ENCODE measurements around the gene APP.
"Not testable (repeated sequence)": the region's sequence is repeated elsewhere in the genome, so short reads cannot be mapped to it uniquely, and the experiment has no call there.

The APP gene

DNA sequence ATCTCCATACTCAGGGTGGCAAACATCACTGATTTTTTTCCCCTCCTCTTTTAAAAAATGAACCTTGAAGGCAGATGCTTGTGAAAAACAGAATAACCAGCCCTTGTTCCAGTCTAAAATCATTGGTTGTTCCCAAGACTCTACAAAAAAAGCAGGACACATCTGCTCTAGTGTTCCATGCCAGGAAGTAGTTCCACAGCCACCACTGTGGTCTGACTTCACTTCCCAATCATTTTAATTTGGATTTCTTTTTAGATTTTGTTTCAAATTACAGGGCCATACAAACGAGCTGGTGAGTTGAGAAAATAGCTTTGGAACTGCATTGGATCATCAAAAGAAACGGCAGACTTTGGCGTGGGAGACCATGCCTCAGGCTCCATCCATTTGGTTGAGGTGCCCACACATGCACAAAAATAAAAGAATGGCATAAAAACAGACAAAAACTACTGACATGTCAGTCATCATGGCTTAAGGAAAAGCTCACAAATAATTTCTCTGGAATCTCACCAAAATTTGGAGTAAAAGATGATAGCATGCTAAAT lies 225.8 kb downstream of the APP start:
- DNase-seq (ENCODE audit: low spot score) = no peak

DNA sequence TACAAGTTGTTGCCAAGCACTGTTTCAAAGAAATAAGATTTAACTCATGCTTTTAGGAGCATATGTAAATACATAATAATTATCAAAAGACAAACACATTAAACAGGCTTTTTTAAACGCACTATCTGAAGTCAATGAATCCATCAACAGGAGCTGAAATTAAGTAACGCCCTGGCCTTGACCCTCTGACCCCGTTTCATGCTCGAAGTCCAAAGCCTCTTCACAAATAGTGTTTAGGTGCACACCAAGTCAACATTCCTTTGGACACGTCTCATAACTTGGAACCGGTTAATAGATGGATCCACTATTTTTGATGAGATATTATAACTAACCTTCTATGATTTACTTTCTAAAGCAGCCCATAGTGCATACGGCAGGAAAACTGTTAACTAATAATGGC lies 226.5 kb downstream of the APP start:
- no peak for DNase-seq (ENCODE audit: low spot score)

DNA sequence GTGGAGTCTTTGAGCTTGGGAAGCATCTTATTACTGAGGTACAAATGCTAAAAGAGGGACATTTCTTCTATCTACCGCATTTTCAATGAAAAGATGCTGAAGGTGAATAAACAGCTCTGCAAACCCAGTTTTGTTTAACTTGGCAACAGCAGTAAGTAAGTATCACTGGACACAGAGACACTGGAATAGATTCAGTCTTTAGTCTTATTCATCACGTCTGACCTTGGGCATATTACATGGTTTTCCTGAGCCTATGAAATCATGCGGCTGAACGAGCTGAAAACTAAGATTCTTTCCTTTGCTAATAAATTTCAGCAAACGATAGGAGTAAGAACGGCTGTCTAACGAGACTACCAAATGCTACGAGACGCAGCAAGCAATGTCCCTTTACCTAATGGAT lies 228.4 kb downstream of the APP start:
- DNase-seq (ENCODE audit: low spot score) = no peak

DNA sequence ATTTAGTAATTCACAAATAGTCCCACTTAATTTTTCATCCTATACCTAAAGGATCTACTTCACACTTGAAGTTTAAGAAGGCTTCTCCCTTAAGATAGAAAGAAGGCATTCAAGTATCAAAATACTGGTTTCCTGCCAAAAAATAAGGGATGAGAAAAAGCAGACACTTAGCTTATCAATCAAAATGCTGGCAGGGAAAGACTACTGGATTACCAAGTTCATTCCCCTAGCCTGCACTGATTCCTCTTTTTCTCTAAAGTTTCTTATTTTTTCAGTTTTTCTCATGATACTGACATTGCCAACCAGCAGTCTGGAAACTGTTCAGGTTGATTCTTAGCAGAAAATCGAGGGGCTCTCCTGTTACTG lies 231.2 kb downstream of the APP start:
- DNase-seq (ENCODE audit: low spot score) = no peak

DNA sequence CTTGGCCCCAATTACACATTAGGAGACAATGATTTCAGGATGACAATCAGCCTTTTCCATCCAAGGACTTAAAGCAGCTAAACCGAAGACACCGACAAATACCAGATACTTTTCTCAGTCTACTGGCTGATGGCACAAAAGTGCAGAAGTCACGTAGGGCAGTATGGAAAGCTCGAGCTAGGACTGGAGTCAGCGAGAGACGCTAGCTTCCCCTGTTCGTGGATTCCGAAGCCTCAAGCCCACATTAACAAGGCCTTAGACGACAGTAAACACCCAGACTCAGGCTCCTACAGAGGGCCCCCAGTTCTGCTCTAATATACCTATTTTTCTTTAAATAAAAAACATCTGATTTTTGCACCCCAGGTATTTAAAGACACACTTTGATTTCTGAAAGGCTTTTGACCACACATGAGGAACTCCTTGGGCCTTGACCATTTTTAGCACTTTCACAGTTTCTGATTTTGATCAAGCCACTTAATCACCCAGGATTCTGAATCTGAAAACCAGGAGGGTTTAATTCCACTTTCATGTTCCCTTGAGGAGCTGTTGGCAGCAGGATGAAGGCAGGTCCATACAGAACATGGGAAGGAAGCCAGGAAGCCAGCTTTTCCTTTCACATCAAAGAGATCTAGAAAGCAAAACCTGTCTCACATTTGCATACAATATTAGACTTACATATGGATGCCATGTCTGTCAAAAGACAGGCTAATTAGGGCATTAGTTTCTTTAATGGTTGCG lies 231.7 kb downstream of the APP start:
- DNase-seq (ENCODE audit: low spot score) = no peak

DNA sequence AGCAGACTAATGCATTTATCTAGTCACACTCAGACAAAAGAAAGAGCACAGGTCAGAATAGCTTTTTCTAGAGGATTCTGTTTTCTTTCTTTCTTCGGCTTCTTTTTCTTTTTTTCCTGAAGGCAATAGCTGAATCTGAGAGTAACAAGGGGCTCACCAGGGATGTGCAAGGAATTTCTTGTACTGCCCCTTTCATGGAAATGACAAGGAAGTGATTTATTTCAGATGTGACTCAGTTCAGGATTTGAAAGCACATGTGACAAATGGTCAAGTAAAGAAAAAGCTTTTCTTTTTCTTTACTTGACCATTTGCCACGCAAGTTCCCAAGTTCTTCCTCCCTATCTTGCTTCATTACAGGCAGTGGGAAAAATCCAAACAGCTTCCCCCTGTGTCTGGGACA lies 233.8 kb downstream of the APP start:
- DNase-seq (ENCODE audit: low spot score) = no peak

DNA sequence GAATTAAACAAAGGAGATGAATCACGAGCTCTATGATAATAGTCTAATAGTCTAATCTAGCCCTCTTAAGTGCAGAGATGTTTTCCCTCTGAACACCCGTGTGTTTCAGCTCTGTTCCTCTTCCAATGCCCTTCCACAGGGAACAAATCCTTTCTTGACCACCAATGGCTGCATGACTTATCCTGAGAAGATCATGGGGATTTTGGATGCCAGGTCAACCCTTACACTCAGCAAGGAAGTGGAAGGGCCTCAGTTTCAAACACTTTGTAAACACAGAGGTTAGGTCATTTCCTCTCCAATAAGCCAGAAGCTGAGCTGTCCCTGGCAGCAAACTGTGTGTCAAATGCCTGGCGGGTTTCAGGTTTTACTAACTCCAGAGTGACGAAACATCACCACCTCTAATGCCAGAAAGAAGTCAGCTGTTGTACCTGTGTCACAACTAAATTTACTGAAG lies 235.8 kb downstream of the APP start:
- DNase-seq (ENCODE audit: low spot score) = no peak

DNA sequence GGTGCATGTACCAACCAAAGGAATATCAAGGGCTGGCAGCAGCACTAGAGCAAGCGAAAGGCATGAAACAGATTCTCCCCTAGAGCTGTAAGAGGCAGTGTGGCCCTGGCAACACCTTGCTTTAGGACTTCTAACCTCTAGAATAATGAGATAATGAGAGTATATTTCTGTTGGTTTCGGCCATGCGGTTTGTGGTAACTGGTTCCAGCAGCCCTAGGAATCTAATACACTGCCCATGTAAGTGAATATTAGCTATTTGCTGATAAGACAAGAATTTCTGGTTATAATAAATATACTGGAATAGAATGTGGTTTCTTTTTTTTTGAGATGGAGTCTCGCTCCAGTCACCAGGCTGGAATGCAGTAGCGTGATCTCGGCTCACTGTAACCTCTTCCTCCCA lies 236.4 kb downstream of the APP start:
- no peak for DNase-seq (ENCODE audit: low spot score)

DNA sequence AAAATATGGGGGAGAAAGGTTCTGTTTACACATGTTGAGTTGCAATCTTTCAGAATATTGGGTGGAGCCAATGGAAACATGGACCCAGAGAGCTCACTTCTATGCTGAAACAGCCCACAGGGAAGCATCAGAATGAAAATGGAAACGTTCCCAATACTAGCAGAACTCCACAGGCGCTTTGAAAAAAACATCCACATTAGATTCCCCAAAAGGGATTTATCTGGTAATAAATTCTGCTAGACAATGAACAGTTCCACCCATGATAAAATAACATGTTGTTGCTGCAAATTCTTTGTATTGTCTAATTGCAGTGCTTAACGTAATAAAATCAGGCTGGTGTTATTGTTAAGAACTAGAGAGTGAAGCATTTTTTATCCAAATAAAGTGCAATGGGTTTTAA lies 238.8 kb downstream of the APP start:
- DNase-seq (ENCODE audit: low spot score) = no peak

DNA sequence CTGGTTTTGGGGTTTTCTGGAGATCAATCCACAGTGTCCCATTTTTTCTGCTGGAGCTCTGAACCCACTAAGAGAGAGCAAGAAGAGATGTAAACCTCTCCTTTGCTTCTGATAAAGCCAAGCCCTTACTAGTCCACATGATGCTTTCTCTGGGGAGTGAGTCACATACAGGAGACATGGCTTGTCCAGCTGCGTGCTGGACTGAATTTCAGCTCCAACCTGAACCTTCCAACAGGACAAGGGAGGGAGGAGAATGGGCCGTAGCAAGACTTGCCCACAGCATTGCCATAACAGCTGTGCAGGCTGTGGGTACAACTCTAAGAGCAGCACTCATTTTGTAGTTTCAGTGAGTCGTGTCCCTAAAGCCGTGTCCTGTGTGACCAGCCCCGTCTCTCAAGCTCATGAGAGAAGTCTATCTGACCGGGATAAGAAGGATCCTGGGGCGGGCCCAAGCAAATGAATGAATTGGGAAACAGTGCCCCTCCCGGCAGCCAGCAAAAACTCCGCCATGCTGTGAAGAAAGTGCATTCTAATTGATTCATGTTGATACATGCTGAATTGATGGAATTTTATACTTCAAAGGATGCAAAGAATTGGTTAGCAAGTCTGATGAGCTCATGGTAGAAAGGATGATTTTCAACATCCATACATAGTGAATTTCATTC lies 240.6 kb downstream of the APP start:
- no peak for DNase-seq (ENCODE audit: low spot score)

DNA sequence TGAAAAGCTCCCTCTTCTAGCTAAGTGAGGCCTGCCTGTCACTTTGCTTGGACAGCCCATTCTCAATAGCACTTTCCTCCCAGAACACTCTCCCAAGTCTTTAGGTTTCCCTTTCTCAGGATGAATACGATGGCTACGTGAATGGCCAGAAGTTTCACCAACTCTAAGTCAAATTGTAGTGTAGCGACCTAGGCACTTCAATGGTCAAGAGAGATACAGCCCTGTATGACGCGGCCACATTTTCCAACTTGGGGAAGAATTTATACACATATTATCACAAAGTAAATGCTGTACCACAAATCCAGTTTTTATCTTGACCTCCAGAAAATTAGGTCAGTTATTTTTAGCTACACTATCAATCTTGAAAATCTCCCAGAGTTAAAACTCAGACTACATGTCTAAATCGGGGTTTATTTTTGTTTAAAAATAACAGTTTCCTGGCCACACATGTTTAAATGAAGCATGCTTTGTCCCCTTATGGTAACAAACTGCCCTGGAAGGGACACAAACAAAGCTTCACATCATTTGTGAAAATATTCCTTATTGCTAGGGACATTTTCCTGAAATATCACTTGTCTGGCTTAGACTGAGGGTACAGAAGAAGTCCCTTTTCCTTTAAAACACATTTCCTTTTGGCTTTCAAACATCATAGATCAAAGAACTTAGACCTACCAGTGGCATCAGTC lies 243.2 kb downstream of the APP start:
- no peak for DNase-seq (ENCODE audit: low spot score)

DNA sequence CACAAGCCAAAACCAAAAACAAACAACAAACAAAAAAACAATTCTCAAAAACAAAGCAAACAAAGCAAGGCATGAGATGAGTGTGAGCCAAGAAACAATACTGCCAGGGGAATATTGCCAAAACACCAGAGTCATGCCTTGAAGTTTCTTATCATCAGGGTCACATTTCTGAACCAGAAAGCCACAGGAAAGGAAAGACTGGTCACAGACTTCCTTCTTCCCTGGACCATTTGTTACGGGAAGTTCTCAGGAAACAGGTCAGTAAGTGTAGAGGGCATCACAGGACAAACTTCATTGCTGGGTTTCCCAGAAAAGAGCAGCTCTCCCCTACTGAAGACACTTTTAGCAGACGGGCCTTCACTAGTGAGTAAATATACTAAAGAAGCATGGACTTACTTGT lies 244.6 kb downstream of the APP start:
- no peak for DNase-seq (ENCODE audit: low spot score)

DNA sequence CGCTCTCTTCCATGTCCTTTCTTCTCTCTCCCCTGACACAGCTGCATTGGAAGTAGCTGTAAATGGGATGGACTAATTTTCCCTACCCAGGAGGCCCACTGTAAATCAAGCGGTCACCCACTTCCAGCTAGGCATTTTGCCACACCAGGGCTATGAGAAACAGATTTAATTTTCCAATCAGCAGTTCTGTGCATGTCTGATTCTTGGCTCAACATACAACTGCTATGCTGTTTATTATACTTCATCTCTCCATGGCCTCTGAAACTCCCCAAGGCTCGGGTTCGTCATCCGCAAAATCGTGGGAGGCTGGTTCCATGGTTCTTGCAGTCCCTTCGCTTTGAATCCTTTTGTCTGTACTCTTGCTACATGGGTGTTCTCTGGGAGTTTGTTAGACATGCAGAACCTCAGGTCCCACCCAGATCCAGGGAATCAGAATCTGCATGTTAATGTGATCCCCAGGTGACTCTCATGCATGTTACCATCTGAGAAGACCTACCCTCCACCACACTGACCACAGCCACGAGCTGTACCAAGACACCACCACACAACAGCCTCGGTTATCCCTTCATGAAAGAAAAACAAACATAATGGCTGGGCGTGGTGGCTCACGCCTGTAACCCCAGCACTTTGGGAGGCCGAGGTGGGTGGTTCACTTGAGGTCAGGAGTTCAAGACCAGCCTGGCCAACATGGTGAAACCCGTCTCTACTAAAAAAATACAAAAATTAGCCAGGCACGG lies 245.3 kb downstream of the APP start:
- DNase-seq (ENCODE audit: low spot score) = no peak

DNA sequence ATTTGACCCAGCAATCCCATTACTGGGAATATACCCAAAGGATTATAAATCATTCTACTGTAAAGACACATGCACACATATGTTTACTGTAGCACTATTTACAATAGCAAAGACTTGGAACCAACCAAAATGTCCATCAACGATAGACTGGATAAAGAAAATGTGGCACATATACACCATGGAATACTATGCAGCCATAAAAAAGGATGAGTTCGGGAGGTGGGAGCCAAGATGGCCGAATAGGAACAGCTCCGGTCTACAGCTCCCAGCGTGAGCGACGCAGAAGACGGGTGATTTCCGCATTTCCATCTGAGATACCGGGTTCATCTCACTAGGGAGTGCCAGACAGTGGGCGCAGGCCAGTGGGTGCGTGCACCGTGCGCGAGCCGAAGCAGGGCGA lies 252.4 kb downstream of the APP start:
- not testable (repeated sequence) for DNase-seq (ENCODE audit: low spot score)

DNA sequence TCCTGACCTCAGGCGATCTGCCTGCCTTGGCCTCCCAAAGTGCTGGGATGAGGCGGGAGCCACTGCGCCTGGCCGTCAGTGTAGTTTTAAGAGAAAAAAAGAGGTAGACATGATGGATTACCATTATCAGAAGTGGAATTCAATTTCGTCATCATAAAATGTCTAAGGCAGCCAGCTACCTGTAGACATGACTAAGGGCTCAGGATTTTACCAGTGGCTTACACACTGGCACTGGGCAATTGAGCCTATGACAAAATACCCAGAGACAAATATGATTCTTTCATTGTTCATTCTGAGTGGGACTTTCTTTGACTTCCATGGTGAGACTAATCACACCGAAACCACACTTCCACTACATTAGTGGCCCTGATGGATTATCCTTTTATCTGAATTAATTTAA lies 254.3 kb downstream of the APP start:
- no peak for DNase-seq (ENCODE audit: low spot score)

DNA sequence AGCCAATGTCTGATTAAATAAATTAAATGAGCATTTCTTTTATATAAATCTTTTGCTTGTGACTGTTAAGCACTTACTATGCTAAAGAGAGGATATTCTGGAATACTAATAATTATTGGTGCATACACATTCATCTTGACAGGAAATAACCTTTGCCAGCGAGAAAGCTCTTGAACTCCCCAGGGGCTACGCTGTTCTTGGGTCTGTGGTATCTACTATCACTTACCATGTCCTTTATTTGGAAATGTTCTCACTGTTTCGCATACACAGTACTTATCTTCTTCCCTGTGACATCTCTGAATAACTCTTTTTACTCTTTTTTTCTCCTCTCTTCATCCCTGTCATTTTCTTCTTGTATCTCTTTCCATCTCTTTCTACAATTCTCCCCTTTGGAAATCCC lies 257.1 kb downstream of the APP start:
- no peak for DNase-seq (ENCODE audit: low spot score)

DNA sequence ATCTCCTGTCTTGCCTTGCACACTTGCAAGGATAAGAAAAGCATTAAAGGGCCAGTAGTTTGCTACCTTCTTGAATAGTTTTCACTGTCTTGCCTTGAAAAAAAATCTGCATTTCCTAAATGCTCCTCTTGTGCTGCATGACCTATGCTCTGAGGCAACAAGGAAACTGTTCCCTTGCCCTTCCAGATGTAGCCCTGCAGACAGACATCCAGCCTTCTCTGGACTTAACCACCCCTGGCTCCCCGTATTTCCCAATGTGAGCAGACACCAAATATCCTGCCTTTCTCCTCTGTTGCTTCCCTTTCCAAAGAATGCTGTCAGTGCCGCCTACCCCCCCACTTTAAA lies 258.2 kb downstream of the APP start:
- DNase-seq (ENCODE audit: low spot score) = no peak

DNA sequence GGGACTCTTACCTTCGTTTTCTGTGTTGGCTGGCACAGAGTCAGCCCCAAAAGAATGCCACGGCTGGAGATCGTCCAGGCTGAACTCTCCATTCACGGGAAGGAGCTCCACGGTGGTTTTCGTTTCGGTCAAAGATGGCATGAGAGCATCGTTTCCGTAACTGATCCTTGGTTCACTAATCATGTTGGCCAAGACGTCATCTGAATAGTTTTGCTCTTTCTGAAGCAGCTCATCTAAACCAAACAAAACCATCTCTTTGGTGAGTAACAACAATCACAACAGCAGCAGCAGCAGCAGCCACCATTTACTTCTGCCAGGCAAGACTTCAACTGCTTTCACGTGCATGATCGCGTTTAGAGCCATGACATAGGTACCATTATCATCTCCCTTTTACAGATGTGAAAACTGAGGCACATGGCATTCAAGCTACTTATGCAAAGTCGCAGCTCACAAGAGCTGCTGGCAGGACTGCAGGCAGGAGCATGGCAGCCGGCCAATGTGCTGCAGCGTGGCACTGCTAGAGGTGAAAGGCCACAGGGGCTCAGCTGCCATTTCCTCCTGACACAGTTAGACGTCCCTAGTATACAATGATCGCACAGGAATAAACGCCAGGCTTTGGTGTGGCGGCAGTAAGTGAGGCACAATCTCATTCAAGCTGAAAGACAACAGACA lies 258.7 kb downstream of the APP start:
- DNase-seq (ENCODE audit: low spot score) = no peak

DNA sequence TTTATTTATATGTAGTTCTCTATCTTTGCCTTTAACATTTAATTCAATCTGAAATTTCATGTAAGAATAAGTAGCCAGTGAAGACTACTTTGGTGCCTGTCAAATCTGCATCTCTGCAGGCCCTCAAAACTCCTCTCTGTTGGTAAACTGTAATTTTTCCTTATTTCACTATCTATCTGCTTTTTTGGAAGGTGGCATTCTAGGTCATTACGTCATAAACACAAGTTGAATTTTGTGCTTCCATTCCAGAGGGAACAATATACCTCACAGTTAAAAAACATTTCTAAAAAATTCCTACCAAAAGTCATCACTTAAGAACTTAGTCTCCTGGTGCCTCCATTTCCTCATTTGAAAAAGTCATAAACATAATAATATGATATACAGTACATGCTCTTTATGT lies 259.8 kb downstream of the APP start:
- DNase-seq (ENCODE audit: low spot score) = no peak

DNA sequence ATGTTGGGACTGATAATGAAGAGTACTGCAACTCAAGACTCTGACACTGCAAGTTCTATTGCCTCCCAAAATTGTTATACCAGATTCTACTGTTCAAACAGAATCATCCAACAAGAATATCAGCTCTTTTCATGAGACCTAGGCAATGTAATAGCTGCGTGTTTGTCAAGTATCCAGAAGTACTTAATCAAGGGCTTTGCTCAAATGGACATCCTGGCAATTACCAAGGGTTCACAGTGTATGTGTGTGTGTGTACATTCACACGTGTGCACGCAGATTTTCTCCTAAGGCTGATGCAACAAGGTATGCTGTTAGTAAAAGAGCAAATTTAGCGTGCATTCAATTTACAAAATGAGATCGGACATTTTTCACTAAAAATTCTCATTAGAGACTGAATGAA lies 261.2 kb downstream of the APP start:
- no peak for DNase-seq (ENCODE audit: low spot score)

DNA sequence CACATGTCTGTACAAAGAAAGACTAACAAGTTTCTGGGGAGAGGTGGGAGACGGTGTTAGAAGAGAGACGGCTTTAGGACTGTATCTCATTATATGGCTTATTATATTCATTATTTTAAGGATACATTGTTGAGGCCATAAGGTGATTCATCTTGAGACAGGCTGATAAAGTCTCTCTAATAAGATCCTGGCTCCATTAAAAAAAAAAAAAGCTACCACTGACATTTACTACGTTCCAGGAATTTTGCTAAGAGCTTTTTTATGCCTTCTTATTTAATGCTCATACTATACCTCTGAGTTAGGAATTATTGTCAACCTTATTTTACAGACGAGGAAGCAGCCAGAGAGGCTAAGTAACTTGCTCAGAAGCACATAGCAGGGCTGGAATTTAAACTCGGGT lies 262.1 kb downstream of the APP start:
- DNase-seq (ENCODE audit: low spot score) = no peak
